Motor neuron (in vitro differentiated cells): Measurements from ENCODE around the gene KLHDC8B. TPM values are rescaled to one million over a fixed set of nuclear protein-coding genes. Genes with fewer than 3 reads are reported as not detected.

Experiments used
- ATAC-seq, 8 experiments: fragments of 200-7000 bp; cut with Tn5 transposase; replicated peaks in 6 of 8; 2 replicates each; pipeline ENCODE4 v1.8.0; 2021; ENCODE audit warnings: mild to moderate bottlenecking in 8 of 8, moderate library complexity in 8 of 8
- H3K27ac ChIP-seq, 2 donors: fragments of 250-450 bp; sonication (Bioruptor Pico); 2 replicates each; pipeline ENCODE4 v1.9.0; 2021; ENCODE audit warnings: antibody characterized with exemption in 2 of 2, mild to moderate bottlenecking in 2 of 2, moderate library complexity in 1 of 2
- H3K4me1 ChIP-seq, 2 donors: fragments of 250-450 bp; sonication (Bioruptor Pico); replicated peaks in 1 of 2; 2 replicates each; pipeline ENCODE4 v1.6.1; 2021; ENCODE audit warnings: antibody characterized with exemption in 2 of 2, mild to moderate bottlenecking in 2 of 2, moderate library complexity in 1 of 2
- H3K4me3 ChIP-seq, 5 donors: fragments of 250-450 bp; sonication (Bioruptor Pico); 2 replicates each; pipeline ENCODE4 v1.9.0; 2021; ENCODE audit warnings: antibody characterized with exemption in 5 of 5, mild to moderate bottlenecking in 5 of 5, moderate library complexity in 4 of 5
- WGBS, 10 experiments: fragments of 450-650 bp; shearing (Covaris generic); methylation state at CpG; one replicate each; pipeline ENCODE4 v1.0.0; 2022; 5-methylcytosine and 5-hydroxymethylcytosine counted together
- in situ Hi-C, 9 experiments: fragments of 400-800 bp; cut with MboI; loops; one replicate each; pipeline ENCODE4 v1.15.0; 2021; ENCODE audit warnings: low sequenced_read_pairs in 9 of 9, low pct_unique_long_range_greater_than_20kb in 2 of 9; ENCODE audit not compliant: unreplicated experiment in 9 of 9
- total RNA-seq, 8 experiments: library from RNA; unstranded; fragments of 300-600 nt; gene quantifications; 2 replicates each; pipeline versions ENCODE4 v1.2.3 to v1.2.4, GENCODE V29; 2022

Gene KLHDC8B
- total RNA-seq = 10 to 100 TPM; 18.5 to 83.7 (median 37.7) TPM

DNA sequence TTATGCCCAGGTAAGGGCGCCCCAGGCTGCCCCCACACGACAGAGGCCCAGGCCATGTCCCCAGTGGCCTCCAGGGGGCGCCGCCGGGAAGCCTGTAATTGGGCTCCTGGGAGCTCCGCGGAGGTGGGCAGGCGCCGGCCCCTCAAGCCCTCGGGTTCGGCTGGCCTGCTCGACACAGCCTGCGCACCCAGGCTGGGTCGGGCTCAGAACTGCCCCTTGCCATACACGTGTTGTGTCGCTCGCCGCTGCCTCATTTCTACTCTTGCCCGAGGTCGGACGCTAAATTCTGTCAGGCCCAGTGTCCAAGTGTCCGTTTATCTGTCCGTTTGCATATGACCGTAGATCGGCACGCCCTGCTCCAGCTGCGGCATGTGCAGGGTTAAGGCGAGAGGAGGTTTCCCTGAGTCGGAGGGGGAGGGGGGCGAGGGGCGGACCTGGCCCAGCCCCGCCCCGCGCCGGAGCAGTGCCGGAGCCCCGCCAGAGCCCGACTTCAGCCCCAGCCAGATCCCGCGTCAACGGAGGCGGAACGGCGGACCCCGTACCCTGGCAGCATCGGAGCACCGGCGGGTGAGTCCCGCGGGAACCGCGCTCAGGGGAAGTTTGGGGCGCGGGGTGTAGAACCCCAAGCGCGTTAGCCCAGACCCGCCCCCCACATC is at the start of gene KLHDC8B:
TSS of gene KLHDC8B (plus strand) at position 480 of the 656 bp plus-strand sequence. CDS start 1,172 bp downstream, outside the sequence.
- peak within 1 kb of the TSS; percentile 83 to 88 for H3K27ac ChIP-seq
- H3K4me3 ChIP-seq = peak within 1 kb of the TSS; percentile 50 to 88 (median 84)
- 0 to 4% (median 0%) methylated on average over 4 to 10 of the region's 57 CpGs; no CpG with 5 or more reads in 7 of the 10 experiments for WGBS, 10 experiments
- in situ Hi-C loops = loop anchor here in 2 of 9 experiments (25.0 kb wide), 1 partner anchor 266 kb away; the partner anchor contains the start of gene NICN1 (in 2 of the 2)
- peaks cover 39 to 45% of the 10 kb centered on the region in 2 donors for H3K4me1 ChIP-seq
- ATAC-seq = peak; percentile 76 to 92 (median 82)

DNA sequence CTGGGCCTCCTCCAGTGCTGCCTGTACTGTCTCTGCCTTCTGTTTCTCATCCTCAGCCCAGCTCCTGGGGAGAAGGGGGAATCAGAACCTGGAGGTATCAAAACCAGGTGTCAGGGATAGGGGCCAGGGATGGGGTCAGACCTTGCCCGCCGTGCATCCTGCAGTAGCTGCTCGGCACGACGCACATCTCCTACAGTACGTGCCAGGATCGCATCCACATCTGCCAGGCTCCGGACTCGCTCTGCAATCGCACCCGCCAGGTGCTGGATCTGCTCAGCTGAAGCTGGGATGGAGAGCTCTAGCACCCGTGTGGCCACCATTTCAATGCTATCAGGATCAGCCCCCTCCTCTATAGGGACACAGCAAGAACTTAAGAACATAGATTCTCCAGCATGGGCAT is 49.4 kb upstream of the KLHDC8B start:
- WGBS, 10 experiments = 96 to 100% methylated on average over 2 to 5 of the region's 12 CpGs; no CpG with 5 or more reads in 8 of the 10 experiments
- H3K27ac ChIP-seq = no peak overlapping the region
- no peak overlapping the region for H3K4me3 ChIP-seq
- ATAC-seq = no peak
- H3K4me1 ChIP-seq = peaks cover 9 to 12% of the 10 kb centered on the region in 2 donors
- in situ Hi-C loops = no loop called here

DNA sequence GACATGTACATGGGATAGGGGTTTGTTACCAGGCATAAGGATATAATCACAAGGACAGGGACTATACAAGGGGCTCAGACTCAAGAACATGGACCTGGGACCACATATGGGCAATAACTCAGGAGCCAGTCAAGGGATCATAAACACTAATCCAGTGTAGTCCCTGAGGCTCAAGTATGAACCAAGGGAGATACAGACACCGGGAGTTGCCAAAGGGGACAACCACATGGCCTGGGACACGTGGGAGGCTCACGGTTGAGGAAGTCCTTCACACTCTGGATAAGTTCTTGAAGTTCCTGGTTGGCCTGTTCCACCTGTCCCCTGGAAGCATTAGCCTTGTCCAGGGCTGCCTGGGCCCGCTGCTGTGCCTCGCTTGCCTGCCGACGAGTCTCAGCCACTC is 48.9 kb upstream of the KLHDC8B start:
- no peak for ATAC-seq
- no peak overlapping the region for H3K27ac ChIP-seq
- in situ Hi-C loops = no loop called here
- no peak overlapping the region for H3K4me3 ChIP-seq
- peaks cover 9 to 12% of the 10 kb centered on the region in 2 donors for H3K4me1 ChIP-seq
- 74 to 100% (median 80%) methylated on average over 1 to 6 of the region's 7 CpGs; no CpG with 5 or more reads in 7 of the 10 experiments for WGBS, 10 experiments

GRCh38 chr3:49122886-49123545 is 48.4 kb upstream of the KLHDC8B start:
- ATAC-seq = no peak
- no peak overlapping the region for H3K4me3 ChIP-seq
- in situ Hi-C loops = no loop called here
- no peak overlapping the region for H3K27ac ChIP-seq
- H3K4me1 ChIP-seq = peaks cover 9 to 12% of the 10 kb centered on the region in 2 donors
- 60 to 100% (median 90%) methylated on average over 1 to 4 of the region's 17 CpGs; no CpG with 5 or more reads in 4 of the 10 experiments for WGBS, 10 experiments

DNA sequence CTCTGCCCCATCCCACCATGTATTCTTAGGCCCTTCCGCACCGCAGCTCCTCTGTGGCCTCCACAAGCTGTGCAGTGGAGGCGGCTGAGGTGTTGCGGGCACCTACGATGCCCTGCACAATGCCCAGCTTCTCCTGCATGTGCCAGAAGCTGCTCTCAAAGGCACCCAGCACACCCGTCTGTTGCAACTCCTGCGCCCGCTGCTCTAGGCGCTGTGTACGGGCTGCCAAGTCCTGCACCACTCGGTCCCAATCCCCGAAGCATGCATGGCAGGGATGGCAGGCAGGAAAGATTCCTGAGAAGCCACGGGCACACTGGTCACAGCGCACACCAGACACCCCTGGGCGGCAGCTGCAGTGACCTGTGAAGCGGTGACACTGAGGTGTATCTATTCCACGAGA is 47.7 kb upstream of the KLHDC8B start:
- Histone ChIP-seq H3K4me3 (no peak overlapping the region), H3K27ac (no peak overlapping the region), H3K4me1 (peaks cover 9 to 12% of the 10 kb centered on the region in 2 donors)
- in situ Hi-C loops = no loop called here
- ATAC-seq = no peak
- WGBS, 10 experiments = 88 to 100% methylated on average over 4 to 9 of the region's 17 CpGs; no CpG with 5 or more reads in 8 of the 10 experiments

- Histone ChIP-seq H3K27ac (no peak overlapping the region), H3K4me3 (no peak overlapping the region), H3K4me1 (peaks cover 6 to 7% of the 10 kb centered on the region in 2 donors)
- WGBS, 10 experiments = 62% methylated on average over 3 of the region's 7 CpGs; no CpG with 5 or more reads in 9 of the 10 experiments
- in situ Hi-C loops = no loop called here
- ATAC-seq = no peak
Observed at GRCh38 chr3:49124203-49124602, 47.2 kb upstream of the KLHDC8B start.

GRCh38 chr3:49124991-49125670 is 46.3 kb upstream of the KLHDC8B start:
- no peak overlapping the region for H3K27ac ChIP-seq
- ATAC-seq = no peak
- no peaks in the 10 kb centered on the region for H3K4me1 ChIP-seq
- 80 to 100% (median 92%) methylated on average over 1 to 6 of the region's 14 CpGs; no CpG with 5 or more reads in 7 of the 10 experiments for WGBS, 10 experiments
- H3K4me3 ChIP-seq = no peak overlapping the region
- in situ Hi-C loops = no loop called here

- in situ Hi-C loops = no loop called here
- H3K4me1 ChIP-seq = peaks cover 0 to 11% of the 10 kb centered on the region in 2 donors
- ATAC-seq = no peak
- no peak overlapping the region for H3K27ac ChIP-seq
- WGBS, 10 experiments = 60 to 100% (median 93%) methylated on average over 1 to 7 of the region's 12 CpGs; no CpG with 5 or more reads in 3 of the 10 experiments
- H3K4me3 ChIP-seq = no peak overlapping the region
Observed at GRCh38 chr3:49131040-49131439, 40.4 kb upstream of the KLHDC8B start.

- ATAC-seq = no peak
- 67 to 100% (median 94%) methylated on average over 1 to 5 of the region's 6 CpGs; no CpG with 5 or more reads in 4 of the 10 experiments for WGBS, 10 experiments
- Histone ChIP-seq H3K27ac (no peak overlapping the region), H3K4me3 (no peak overlapping the region), H3K4me1 (peaks cover 0 to 11% of the 10 kb centered on the region in 2 donors)
- in situ Hi-C loops = no loop called here
Observed at GRCh38 chr3:49131576-49131975, 39.8 kb upstream of the KLHDC8B start.

DNA sequence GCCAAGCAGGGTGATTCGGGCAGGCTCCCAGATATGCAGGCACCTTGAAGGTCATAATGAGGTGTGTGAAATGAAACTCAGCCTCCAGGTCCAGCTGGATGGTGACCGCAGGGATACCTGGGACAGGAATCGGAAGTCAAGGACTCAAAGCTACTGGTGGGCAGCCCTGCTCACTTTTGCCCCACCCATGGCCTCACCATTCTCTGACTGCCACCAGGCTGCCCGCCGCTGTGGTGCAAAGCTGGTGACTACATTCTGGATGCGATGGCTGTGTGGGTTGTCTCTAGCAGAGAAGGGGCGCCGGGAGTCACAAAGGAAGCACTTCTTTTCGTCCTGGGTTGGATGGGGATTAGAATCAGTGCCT is 39.3 kb upstream of the KLHDC8B start:
- H3K4me3 ChIP-seq = peak overlapping the region; percentile 41 to 62 (median 52)
- no peak for ATAC-seq
- in situ Hi-C loops = no loop called here
- peaks cover 0 to 11% of the 10 kb centered on the region in 2 donors for H3K4me1 ChIP-seq
- H3K27ac ChIP-seq = no peak overlapping the region
- 60 to 90% (median 76%) methylated on average over 1 to 5 of the region's 9 CpGs; no CpG with 5 or more reads in 6 of the 10 experiments for WGBS, 10 experiments

DNA sequence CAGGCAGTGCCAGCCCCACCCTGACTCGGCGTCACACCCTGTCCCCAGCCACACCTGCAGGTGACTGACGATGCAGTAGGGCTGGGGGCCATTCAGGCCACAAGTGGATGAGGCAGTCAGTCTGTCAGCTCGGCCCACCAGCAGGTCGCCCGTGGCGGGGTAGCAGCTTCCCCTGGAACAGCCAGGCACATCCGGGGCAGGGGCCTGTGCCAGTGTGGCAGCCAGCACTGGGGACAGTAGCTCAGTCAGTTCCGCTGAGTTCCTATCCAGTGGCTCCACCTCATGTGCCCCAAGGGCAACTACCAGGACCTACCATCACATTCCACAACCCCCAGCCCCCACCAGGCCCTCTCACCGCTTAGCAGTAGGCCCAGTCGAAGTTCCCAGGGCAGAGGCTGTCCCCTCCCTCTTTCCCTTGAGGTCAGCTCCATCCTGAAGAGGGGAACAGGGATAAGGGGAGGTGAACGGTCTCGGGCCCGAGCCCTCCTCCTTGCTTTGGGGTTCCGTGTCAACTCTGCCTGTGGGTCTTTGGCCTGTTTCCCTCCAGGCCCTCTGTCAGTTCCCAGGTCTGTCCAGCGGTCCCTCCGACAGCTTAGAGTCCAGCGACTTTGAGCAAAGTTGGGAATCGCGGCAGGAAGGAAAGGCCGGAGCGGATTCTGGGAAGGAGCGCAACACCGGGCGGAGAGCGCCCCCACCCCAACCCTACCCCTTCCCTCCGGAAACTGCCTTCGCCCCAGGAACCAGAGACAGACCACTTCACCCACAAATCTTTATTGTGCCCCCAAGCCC is 38.8 kb upstream of the KLHDC8B start, which contains the start of gene LAMB2:
TSS of gene LAMB2 (minus strand) at position 614 of the 789 bp plus-strand sequence. CDS start at position 431, 183 bp downstream.
- 0 to 23% (median 0%) methylated on average over 4 to 6 of the region's 28 CpGs; no CpG with 5 or more reads in 6 of the 10 experiments for WGBS, 10 experiments
- peak; percentile 54 to 72 (median 70) for ATAC-seq
- Histone ChIP-seq H3K4me3 (peak within 1 kb of the TSS; percentile 41 to 62 (median 52)), H3K27ac (peak within 1 kb of the TSS in 1 of 2 donors; percentile 68), H3K4me1 (peaks cover 0 to 11% of the 10 kb centered on the region in 2 donors)
- in situ Hi-C loops = no loop called here

- 0% methylated on average over 2 to 5 of the region's 30 CpGs; no CpG with 5 or more reads in 7 of the 10 experiments for WGBS, 10 experiments
- in situ Hi-C loops = no loop called here
- H3K27ac ChIP-seq = peak overlapping the region in 1 of 2 donors; percentile 68
- peaks cover 0 to 11% of the 10 kb centered on the region in 2 donors for H3K4me1 ChIP-seq
- peak; percentile 73 to 88 (median 82) for ATAC-seq
- H3K4me3 ChIP-seq = peak overlapping the region; percentile 41 to 62 (median 52)
Observed at GRCh38 chr3:49133226-49133951, 38.0 kb upstream of the KLHDC8B start.
